Measurements from ENCODE around the gene CCDC148.

CCDC148 gene

GRCh38 chr2:158403237-158403636 is 53.3 kb downstream of the CCDC148 start:
- Histone ChIP-seq H3K4me1 (ENCODE audit: insufficient read depth, poor library complexity, severe bottlenecking) (no peaks in the 10 kb centered on the region), H3K36me3 (ENCODE audit: low read depth) (no peaks in the 10 kb centered on the region), H3K9me3 (ENCODE audit: severe bottlenecking) (no peaks in the 10 kb centered on the region), H3K27me3 (ENCODE audit: insufficient read depth, poor library complexity, severe bottlenecking) (no peaks in the 10 kb centered on the region), H3K4me3 (ENCODE audit: severe bottlenecking) (no peak overlapping the region), H3K27ac (ENCODE audit: poor library complexity, severe bottlenecking) (no peak overlapping the region)
- no peak for TF ChIP-seq CTCF (IDR thresholded peaks at IDR 0.05; ENCODE audit: poor library complexity, severe bottlenecking)
- ATAC-seq (ENCODE audit: low read depth) (no peak), DNase-seq (ENCODE audit: low spot score) (no peak)

DNA sequence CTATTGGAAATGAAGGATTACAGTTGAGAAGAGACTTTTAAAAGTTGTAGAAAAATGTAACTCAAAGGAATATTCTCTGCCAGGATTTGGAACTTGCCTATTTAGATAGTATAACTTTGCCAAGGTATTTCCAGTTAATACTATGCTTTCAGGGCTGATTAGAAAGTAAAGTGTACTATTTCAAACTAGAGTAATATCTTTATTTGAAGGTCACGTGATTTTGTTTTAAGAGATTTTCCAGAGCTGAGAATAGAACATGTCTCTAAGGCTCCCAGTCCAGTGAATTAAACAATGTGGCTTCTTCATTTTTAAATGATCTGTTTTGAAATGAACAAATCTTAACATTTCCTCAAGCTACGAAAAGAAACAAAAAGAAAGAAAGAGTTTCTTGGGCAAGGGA is 53.9 kb downstream of the CCDC148 start:
- Histone ChIP-seq H3K27me3 (ENCODE audit: insufficient read depth, poor library complexity, severe bottlenecking) (no peaks in the 10 kb centered on the region), H3K4me3 (ENCODE audit: severe bottlenecking) (no peak overlapping the region), H3K9me3 (ENCODE audit: severe bottlenecking) (no peaks in the 10 kb centered on the region), H3K27ac (ENCODE audit: poor library complexity, severe bottlenecking) (no peak overlapping the region), H3K4me1 (ENCODE audit: insufficient read depth, poor library complexity, severe bottlenecking) (no peaks in the 10 kb centered on the region), H3K36me3 (ENCODE audit: low read depth) (no peaks in the 10 kb centered on the region)
- no peak for ATAC-seq (ENCODE audit: low read depth)
- no peak for DNase-seq (ENCODE audit: low spot score)
- no peak for TF ChIP-seq CTCF (IDR thresholded peaks at IDR 0.05; ENCODE audit: poor library complexity, severe bottlenecking)

- no peak for TF ChIP-seq CTCF (IDR thresholded peaks at IDR 0.05; ENCODE audit: poor library complexity, severe bottlenecking)
- H3K4me3 ChIP-seq (ENCODE audit: severe bottlenecking) = no peak overlapping the region
- H3K27ac ChIP-seq (ENCODE audit: poor library complexity, severe bottlenecking) = no peak overlapping the region
- H3K9me3 ChIP-seq (ENCODE audit: severe bottlenecking) = no peaks in the 10 kb centered on the region
- ATAC-seq (ENCODE audit: low read depth) (no peak), DNase-seq (ENCODE audit: low spot score) (no peak)
- no peaks in the 10 kb centered on the region for H3K27me3 ChIP-seq (ENCODE audit: insufficient read depth, poor library complexity, severe bottlenecking)
- H3K36me3 ChIP-seq (ENCODE audit: low read depth) = no peaks in the 10 kb centered on the region
- peaks cover 3% of the 10 kb centered on the region for H3K4me1 ChIP-seq (ENCODE audit: insufficient read depth, poor library complexity, severe bottlenecking)
These were observed 61.4 kb downstream of the CCDC148 start for GRCh38 chr2:158395166-158395565.

GRCh38 chr2:158394453-158394852 is 62.1 kb downstream of the CCDC148 start:
- DNase-seq (ENCODE audit: low spot score) = no peak

More at GRCh38 chr2:158394453-158394852, 62.1 kb downstream of the CCDC148 start:
- Histone ChIP-seq H3K4me1 (ENCODE audit: insufficient read depth, poor library complexity, severe bottlenecking) (peaks cover 3% of the 10 kb centered on the region), H3K36me3 (ENCODE audit: low read depth) (no peaks in the 10 kb centered on the region), H3K4me3 (ENCODE audit: severe bottlenecking) (no peak overlapping the region), H3K27me3 (ENCODE audit: insufficient read depth, poor library complexity, severe bottlenecking) (no peaks in the 10 kb centered on the region), H3K9me3 (ENCODE audit: severe bottlenecking) (no peaks in the 10 kb centered on the region), H3K27ac (ENCODE audit: poor library complexity, severe bottlenecking) (no peak overlapping the region)
- TF ChIP-seq CTCF (IDR thresholded peaks at IDR 0.05; ENCODE audit: poor library complexity, severe bottlenecking) = no peak
- no peak for ATAC-seq (ENCODE audit: low read depth)
